IMR-90 (cell line): ENCODE results near the gene RCN2. TPM values are rescaled to one million over a fixed set of nuclear protein-coding genes. Genes with fewer than 3 reads are reported as not detected.

Experiments
- ATAC-seq: fragments of 200-7000 bp; cut with Tn5 transposase; 2 replicates; pipeline ENCODE4 v1.9.1; 2020; ENCODE audit warnings: low read depth, mild to moderate bottlenecking, moderate library complexity
- BruUV-seq: library from RNA; stranded (reverse); fragments of 400-500 nt; replicated peaks from 2 replicates; lab custom pipeline; 2021; lab: Mats Ljungman, UMichigan
- CTCF ChIA-PET: fragments of 300-600 bp; formaldehyde crosslinking; extraction: SDS; loops from one replicate; lab custom pipeline; 2021; ENCODE audit warnings: antibody characterized with exemption; lab: Yijun Ruan, JAX
- POLR2A ChIA-PET: fragments of 300-600 bp; sonication (Branson Sonifier 250); formaldehyde crosslinking; loops from one replicate; lab custom pipeline; 2022; ENCODE audit warnings: antibody characterized with exemption; ENCODE audit not compliant: unreplicated experiment; lab: Charles Lee
- DNase-seq: peaks from one replicate; pipeline ENCODE4 v3.0.0; 2013
- H2AFZ ChIP-seq: replicated peaks from 2 replicates; pipeline ENCODE3; 2013; ENCODE audit warnings: low read length, mild to moderate bottlenecking; ENCODE audit not compliant: poor library complexity
- H2AK5ac ChIP-seq: 2 replicates; pipeline ENCODE4 v1.6.1; 2013; ENCODE audit warnings: low read depth, low read length, inconsistent platforms
- H2AK9ac ChIP-seq: replicated peaks from 2 replicates; pipeline ENCODE3; 2013; ENCODE audit warnings: mild to moderate bottlenecking, low read depth, low read length, moderate library complexity; ENCODE audit not compliant: poor library complexity
- H2BK120ac ChIP-seq: 2 replicates; pipeline ENCODE4 v1.6.1; 2013; ENCODE audit warnings: low read depth, low read length, inconsistent platforms
- H2BK15ac ChIP-seq: 3 replicates; pipeline ENCODE4 v1.6.1; 2013; ENCODE audit warnings: low read depth, low read length, inconsistent platforms
- H2BK20ac ChIP-seq: 2 replicates; pipeline ENCODE4 v1.6.1; 2013; ENCODE audit warnings: low read depth, mild to moderate bottlenecking, inconsistent platforms, low read length, moderate library complexity
- H2BK5ac ChIP-seq: 2 replicates; pipeline ENCODE4 v1.6.1; 2013; ENCODE audit warnings: mild to moderate bottlenecking, low read depth, low read length, inconsistent platforms; ENCODE audit not compliant: poor library complexity, severe bottlenecking
- H3K14ac ChIP-seq: replicated peaks from 2 replicates; pipeline ENCODE4 v1.6.1; 2013; ENCODE audit warnings: low read depth, low read length, inconsistent platforms
- H3K18ac ChIP-seq: 2 replicates; pipeline ENCODE4 v1.6.1; 2013; ENCODE audit warnings: low read depth, low read length, control low read depth
- H3K23ac ChIP-seq: 2 replicates; pipeline ENCODE4 v1.6.1; 2013; ENCODE audit warnings: low read depth, low read length, inconsistent platforms
- H3K27ac ChIP-seq: 2 replicates; pipeline ENCODE4 v1.5.1; 2013; ENCODE audit warnings: mild to moderate bottlenecking, control low read depth, low read length; ENCODE audit not compliant: insufficient read depth
- H3K27me3 ChIP-seq: 2 replicates; pipeline ENCODE4 v1.6.1; 2013; ENCODE audit warnings: low read length; ENCODE audit not compliant: control insufficient read depth, insufficient read depth
- H3K36me3 ChIP-seq: 2 replicates; pipeline ENCODE4 v1.6.1; 2013; ENCODE audit warnings: low read length, mixed read lengths; ENCODE audit not compliant: control insufficient read depth, insufficient read depth
- H3K4ac ChIP-seq: 2 replicates; pipeline ENCODE4 v1.6.1; 2013; ENCODE audit warnings: low read depth, low read length, inconsistent platforms
- H3K4me1 ChIP-seq: 2 replicates; pipeline ENCODE4 v1.6.1; 2013; ENCODE audit warnings: low read length, mixed read lengths; ENCODE audit not compliant: control insufficient read depth, insufficient read depth
- H3K4me2 ChIP-seq: 2 replicates; pipeline ENCODE4 v1.6.1; 2013; ENCODE audit warnings: low read depth, mild to moderate bottlenecking, control low read depth, low read length, moderate library complexity
- H3K4me3 ChIP-seq: 2 replicates; pipeline ENCODE4 v1.5.1; 2013; ENCODE audit warnings: low read depth, mild to moderate bottlenecking, control low read depth, low read length, moderate library complexity; ENCODE audit not compliant: insufficient read depth
- H3K56ac ChIP-seq: 2 replicates; pipeline ENCODE4 v1.6.1; 2013; ENCODE audit warnings: low read length, inconsistent platforms; ENCODE audit not compliant: insufficient read depth; ENCODE audit errors: extremely low read depth
- H3K79me1 ChIP-seq, 2 experiments: 2 replicates each; pipeline ENCODE4 v1.6.1; 2013; ENCODE audit warnings: low read length in 2 of 2, inconsistent platforms in 1 of 2, low read depth in 1 of 2
- H3K9ac ChIP-seq: 2 replicates; pipeline ENCODE4 v1.6.1; 2013; ENCODE audit warnings: low read depth, low read length, control low read depth
- H3K9me1 ChIP-seq: 2 replicates; pipeline ENCODE4 v1.6.1; 2013; ENCODE audit warnings: low read length, inconsistent platforms; ENCODE audit not compliant: insufficient read depth
- H3K9me3 ChIP-seq: 2 replicates; pipeline ENCODE4 v1.6.1; 2013; ENCODE audit warnings: low read length; ENCODE audit not compliant: control insufficient read depth, insufficient read depth
- H4K20me1 ChIP-seq: 2 replicates; pipeline ENCODE4 v1.6.1; 2013; ENCODE audit warnings: low read length, inconsistent platforms; ENCODE audit not compliant: insufficient read depth
- H4K5ac ChIP-seq: 2 replicates; pipeline ENCODE4 v1.6.1; 2013; ENCODE audit warnings: mild to moderate bottlenecking, low read depth, low read length, control low read depth
- H4K8ac ChIP-seq, 2 experiments: 2 replicates each; pipeline ENCODE4 v1.6.1; 2013; ENCODE audit warnings: low read depth in 2 of 2, low read length in 2 of 2, control low read depth in 1 of 2, inconsistent platforms in 1 of 2
- H4K91ac ChIP-seq: 2 replicates; pipeline ENCODE4 v1.6.1; 2013; ENCODE audit warnings: low read depth, low read length, inconsistent platforms; ENCODE audit not compliant: insufficient read depth
- BHLHE40 ChIP-seq: fragments of 150-350 bp; IDR thresholded peaks from 2 replicates; pipeline ENCODE4 v1.6.1; 2016; ENCODE audit warnings: mild to moderate bottlenecking, low read depth, low read length
- CEBPB ChIP-seq: IDR thresholded peaks from 2 replicates; pipeline ENCODE4 v1.6.1; 2012; ENCODE audit warnings: low read depth, low read length, improper control_type of control experiment
- CHD1 ChIP-seq: IDR thresholded peaks from 2 replicates; pipeline ENCODE4 v1.6.1; 2012; ENCODE audit warnings: low read depth, low read length, improper control_type of control experiment
- CTCF ChIP-seq: conservative IDR thresholded peaks from 2 replicates; pipeline ENCODE4 v1.5.1; 2012; ENCODE audit warnings: mild to moderate bottlenecking, low read depth, low read length, improper control_type of control experiment
- MAFK ChIP-seq: IDR thresholded peaks from 2 replicates; pipeline ENCODE4 v1.6.1; 2012; ENCODE audit warnings: low read depth, low read length, improper control_type of control experiment
- MXI1 ChIP-seq: IDR thresholded peaks from 2 replicates; pipeline ENCODE4 v1.6.1; 2012; ENCODE audit warnings: low read depth, mild to moderate bottlenecking, low read length, moderate library complexity, borderline replicate concordance
- NFE2L2 ChIP-seq: fragments of 150-350 bp; IDR thresholded peaks from 2 replicates; pipeline ENCODE4 v1.6.1; 2016; ENCODE audit warnings: low read depth, mild to moderate bottlenecking, low read length
- POLR2A ChIP-seq: IDR thresholded peaks from 2 replicates; pipeline ENCODE4 v1.6.1; 2012; ENCODE audit warnings: mild to moderate bottlenecking, low read depth, low read length
- RAD21 ChIP-seq: IDR thresholded peaks from 2 replicates; pipeline ENCODE4 v1.6.1; 2012; ENCODE audit warnings: low read length, improper control_type of control experiment
- RCOR1 ChIP-seq: IDR thresholded peaks from 2 replicates; pipeline ENCODE4 v1.6.1; 2012; ENCODE audit warnings: mild to moderate bottlenecking, low read length, improper control_type of control experiment; ENCODE audit not compliant: insufficient replicate concordance
- RFX5 ChIP-seq: IDR thresholded peaks from 2 replicates; pipeline ENCODE4 v1.8.0; 2012; ENCODE audit warnings: low read depth, mild to moderate bottlenecking, low read length, moderate library complexity
- SMC3 ChIP-seq: fragments of 150-350 bp; IDR thresholded peaks from 2 replicates; pipeline ENCODE4 v1.6.1; 2016; ENCODE audit warnings: low read depth, mild to moderate bottlenecking, antibody characterized with exemption, low read length, moderate library complexity
- WGBS, 2 experiments: methylation state at CpG; one replicate each; pipeline versions ENCODE4 v1.1.5 to v1.1.7; 2013; ENCODE audit warnings: missing lambda C conversion rate in 2 of 2; ENCODE audit not compliant: insufficient read length in 1 of 2; ENCODE audit errors: extremely low coverage in 2 of 2; 5-methylcytosine and 5-hydroxymethylcytosine counted together
- dilution Hi-C: fragments of 300-500 bp; cut with HindIII; formaldehyde crosslinking; loops from one replicate; pipeline ENCODE4 v1.14.3; 2018; ENCODE audit warnings: low sequenced_read_pairs; ENCODE audit not compliant: unreplicated experiment
- in situ Hi-C: fragments of 300-500 bp; cut with MboI; formaldehyde crosslinking; loops from 3 replicates; pipeline ENCODE4 v1.14.3; 2019; ENCODE audit warnings: low sequenced_read_pairs, inconsistent platforms, mixed read lengths
- intact Hi-C: fragments of 100-400 bp; cut with micrococcal nuclease; formaldehyde crosslinking; loops from 2 replicates; pipeline ENCODE4 v1.10.0; 2022
- polyA plus RNA-seq, 3 experiments: library from polyadenylated mRNA; depleted of rRNA; stranded (reverse); fragments of >200 nt; gene quantifications; 2 replicates each; pipeline ENCODE4 v1.2.3, GENCODE V29; 2012; ENCODE audit warnings: low replicate concordance in 1 of 3
- total RNA-seq: library from RNA; depleted of rRNA; stranded (reverse); fragments of >200 nt; gene quantifications from 2 replicates; pipeline ENCODE4 v1.2.3, GENCODE V29; 2012
- TF ChIP-seq, protein P1 (sequence below): fragments of 150-350 bp; IDR thresholded peaks from 2 replicates; pipeline ENCODE4 v1.6.1; 2017; ENCODE audit warnings: mild to moderate bottlenecking, antibody characterized with exemption, low read length, low read depth
- TF ChIP-seq, protein P2 (sequence below): fragments of 150-350 bp; IDR thresholded peaks from 2 replicates; pipeline ENCODE4 v1.6.1; 2016; ENCODE audit warnings: low read depth, mild to moderate bottlenecking, low read length, moderate library complexity, borderline replicate concordance

Gene RCN2
- total and polyA plus RNA-seq, 2 of the 4 experiments (the other 2 are of a cell fraction), result 12.0 to 56.5 TPM

- Histone ChIP-seq H3K79me1 (no peaks in the 10 kb centered on the region), H3K27me3 (peaks cover 24% of the 10 kb centered on the region), H3K18ac (no peak overlapping the region), H3K9me3 (no peaks in the 10 kb centered on the region), H2BK120ac (no peak overlapping the region), H3K4ac (no peak overlapping the region), H3K9me1 (no peaks in the 10 kb centered on the region; the same call in 1 of the 2 replicates), H3K14ac (no peak overlapping the region), H3K4me1 (no peaks in the 10 kb centered on the region), H3K4me3 (no peak overlapping the region), H4K5ac (no peak overlapping the region), H2AFZ (no peak overlapping the region), H4K20me1 (no peaks in the 10 kb centered on the region), H2BK20ac (no peak overlapping the region), H2AK5ac (no peak overlapping the region), H3K4me2 (no peak overlapping the region), H3K23ac (no peak overlapping the region), H3K36me3 (no peaks in the 10 kb centered on the region), H3K9ac (no peak overlapping the region), H3K27ac (no peak overlapping the region), H4K91ac (no peak overlapping the region), H2AK9ac (no peak overlapping the region), H3K56ac (no peak overlapping the region), H2BK15ac (no peak overlapping the region), H2BK5ac (no peak overlapping the region), H4K8ac (no peak overlapping the region)
- no CpG with 5 or more reads among the region's 7 CpGs for WGBS, 2 experiments
- dilution Hi-C loops, result no loop called here
- ATAC-seq, result no peak
- intact Hi-C loops, result no loop called here
- in situ Hi-C loops, result no loop called here
- no peak for DNase-seq
- CTCF ChIA-PET, result no interaction called here
- TF ChIP-seq MAFK (no peak), CHD1 (no peak), RFX5 (no peak), RCOR1 (no peak), POLR2A (no peak), BHLHE40 (no peak), MXI1 (no peak), CTCF (no peak), SMC3 (no peak), CEBPB (no peak), RAD21 (no peak), NFE2L2 (no peak)
- TF ChIP-seq, protein P1, sequence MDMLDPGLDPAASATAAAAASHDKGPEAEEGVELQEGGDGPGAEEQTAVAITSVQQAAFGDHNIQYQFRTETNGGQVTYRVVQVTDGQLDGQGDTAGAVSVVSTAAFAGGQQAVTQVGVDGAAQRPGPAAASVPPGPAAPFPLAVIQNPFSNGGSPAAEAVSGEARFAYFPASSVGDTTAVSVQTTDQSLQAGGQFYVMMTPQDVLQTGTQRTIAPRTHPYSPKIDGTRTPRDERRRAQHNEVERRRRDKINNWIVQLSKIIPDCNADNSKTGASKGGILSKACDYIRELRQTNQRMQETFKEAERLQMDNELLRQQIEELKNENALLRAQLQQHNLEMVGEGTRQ, result no peak
- TF ChIP-seq, protein P2, sequence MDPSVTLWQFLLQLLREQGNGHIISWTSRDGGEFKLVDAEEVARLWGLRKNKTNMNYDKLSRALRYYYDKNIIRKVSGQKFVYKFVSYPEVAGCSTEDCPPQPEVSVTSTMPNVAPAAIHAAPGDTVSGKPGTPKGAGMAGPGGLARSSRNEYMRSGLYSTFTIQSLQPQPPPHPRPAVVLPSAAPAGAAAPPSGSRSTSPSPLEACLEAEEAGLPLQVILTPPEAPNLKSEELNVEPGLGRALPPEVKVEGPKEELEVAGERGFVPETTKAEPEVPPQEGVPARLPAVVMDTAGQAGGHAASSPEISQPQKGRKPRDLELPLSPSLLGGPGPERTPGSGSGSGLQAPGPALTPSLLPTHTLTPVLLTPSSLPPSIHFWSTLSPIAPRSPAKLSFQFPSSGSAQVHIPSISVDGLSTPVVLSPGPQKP, result no peak
- POLR2A ChIA-PET, result no interaction called here
- BruUV-seq, result no TSS peak
Measured at GRCh38 chr15:77002436-77002835, 70.9 kb downstream of the RCN2 start.
